Fibroblast of lung (primary cell): Measurements from ENCODE around the gene JDP2.

Experiments
- CTCF ChIP-seq, 2 donors: IDR thresholded peaks in 1 of 2; conservative IDR thresholded peaks in 1 of 2; 1 replicate in 1 of 2; 2 replicates in 1 of 2; pipeline ENCODE4 v1.5.1; 2011 to 2012; ENCODE audit warnings: low read length in 2 of 2, control low read depth in 1 of 2, inconsistent platforms in 1 of 2, low read depth in 1 of 2, mild to moderate bottlenecking in 1 of 2
- EZH2 ChIP-seq: IDR thresholded peaks from 2 replicates; pipeline ENCODE4 v1.5.1; 2012; ENCODE audit warnings: low read length, control low read depth, mild to moderate bottlenecking; ENCODE audit errors: missing control alignments

- TF ChIP-seq CTCF (conservative IDR thresholded peaks at IDR 0.05 in 1 of 2, IDR thresholded peaks at IDR 0.05 in 1 of 2; ENCODE audit: low read depth in 1 of 2, low read length in 2 of 2) (no peak), EZH2 (no peak)
These were observed 29.9 kb downstream of the JDP2 start for GRCh38 chr14:75457648-75458165.
